GM19099 (cell line): ENCODE results near the gene AP3M1.

Source experiments
- POLR2A ChIP-seq: IDR thresholded peaks from 3 replicates; pipeline ENCODE4 v1.6.1; 2011; ENCODE audit warnings: low read depth; ENCODE audit not compliant: insufficient read length; ENCODE audit errors: extremely low read depth

The AP3M1 gene, protein sequence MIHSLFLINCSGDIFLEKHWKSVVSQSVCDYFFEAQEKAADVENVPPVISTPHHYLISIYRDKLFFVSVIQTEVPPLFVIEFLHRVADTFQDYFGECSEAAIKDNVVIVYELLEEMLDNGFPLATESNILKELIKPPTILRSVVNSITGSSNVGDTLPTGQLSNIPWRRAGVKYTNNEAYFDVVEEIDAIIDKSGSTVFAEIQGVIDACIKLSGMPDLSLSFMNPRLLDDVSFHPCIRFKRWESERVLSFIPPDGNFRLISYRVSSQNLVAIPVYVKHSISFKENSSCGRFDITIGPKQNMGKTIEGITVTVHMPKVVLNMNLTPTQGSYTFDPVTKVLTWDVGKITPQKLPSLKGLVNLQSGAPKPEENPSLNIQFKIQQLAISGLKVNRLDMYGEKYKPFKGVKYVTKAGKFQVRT

DNA sequence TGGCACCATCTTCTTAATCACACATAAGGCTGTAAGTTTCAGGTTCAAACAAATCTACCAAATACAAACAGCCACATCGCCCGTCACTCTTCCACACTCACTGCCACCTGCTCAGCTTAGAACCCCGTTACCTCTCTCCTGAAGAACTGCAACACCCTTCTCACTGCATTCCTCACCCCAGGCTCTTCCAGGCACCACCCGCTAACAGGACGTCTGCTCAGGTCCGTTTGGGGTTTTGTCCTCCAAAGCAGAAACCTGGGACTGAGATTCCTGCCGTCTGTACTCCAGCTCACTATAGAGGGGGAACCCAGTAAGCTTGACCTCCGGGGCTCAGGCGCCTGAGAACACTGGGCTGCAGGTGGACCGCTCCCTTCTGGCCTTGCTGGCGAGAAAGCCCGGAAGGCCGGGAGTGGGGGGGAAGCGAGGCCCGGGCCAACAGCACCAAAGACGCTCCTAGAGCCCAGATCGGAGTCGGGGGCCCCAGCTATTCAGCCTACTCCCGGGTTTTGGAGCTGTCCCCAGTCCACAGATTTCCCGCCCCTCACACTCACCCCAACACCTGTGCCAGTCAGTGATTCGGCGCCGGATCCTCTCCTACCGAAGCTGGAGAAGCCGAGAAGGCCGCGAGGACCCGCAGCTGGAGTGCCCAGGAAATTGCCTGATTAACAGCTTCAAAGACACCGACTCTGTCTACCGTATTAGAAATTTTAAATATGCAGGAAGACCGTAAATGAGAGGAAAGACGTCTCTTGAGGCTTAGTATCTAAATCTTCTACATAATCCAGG is at the start of gene AP3M1:
TSS of gene AP3M1 (minus strand) at position 625 of the 786 bp plus-strand sequence. CDS start 12,449 bp downstream, outside the sequence.
- peak; percentile 44 for TF ChIP-seq POLR2A

DNA sequence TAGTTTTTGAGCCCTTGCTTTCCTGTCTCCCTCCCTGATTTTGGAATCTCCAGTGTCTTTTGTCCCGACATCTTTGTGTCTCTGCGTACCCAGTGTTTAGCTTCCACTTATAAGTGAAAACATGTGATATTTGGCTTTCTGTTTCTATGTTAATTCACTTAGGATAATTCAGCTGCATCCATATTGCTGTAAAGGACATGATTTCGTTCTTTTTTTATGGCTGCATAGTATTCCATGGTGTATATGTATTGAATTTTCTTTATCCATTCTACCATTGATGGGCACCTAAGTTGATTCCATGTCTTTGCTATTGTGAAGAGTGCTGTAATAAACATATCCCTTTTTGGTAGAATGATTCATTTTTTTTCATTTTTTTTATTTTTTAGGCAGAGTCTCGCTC is 48.7 kb upstream of the AP3M1 start:
- no peak for TF ChIP-seq POLR2A

DNA sequence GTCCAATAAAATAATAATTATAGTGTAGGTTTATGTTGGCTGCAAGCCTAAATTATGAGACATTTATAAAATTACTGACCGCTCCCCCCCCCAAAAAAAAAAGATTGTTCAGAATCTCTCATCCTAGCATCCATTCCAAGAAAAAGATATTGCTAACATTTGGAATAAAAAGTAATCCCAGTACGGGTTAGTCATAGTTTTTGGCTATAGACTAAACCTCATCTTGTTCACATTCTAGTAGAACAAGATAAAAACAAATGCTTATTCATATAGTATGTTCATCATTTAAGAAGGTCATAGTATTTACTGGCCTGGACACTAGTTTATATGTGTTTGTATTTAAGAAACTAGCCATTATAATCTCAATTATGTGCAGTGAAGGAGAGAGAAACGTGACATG is 44.4 kb upstream of the AP3M1 start:
- TF ChIP-seq POLR2A = no peak

DNA sequence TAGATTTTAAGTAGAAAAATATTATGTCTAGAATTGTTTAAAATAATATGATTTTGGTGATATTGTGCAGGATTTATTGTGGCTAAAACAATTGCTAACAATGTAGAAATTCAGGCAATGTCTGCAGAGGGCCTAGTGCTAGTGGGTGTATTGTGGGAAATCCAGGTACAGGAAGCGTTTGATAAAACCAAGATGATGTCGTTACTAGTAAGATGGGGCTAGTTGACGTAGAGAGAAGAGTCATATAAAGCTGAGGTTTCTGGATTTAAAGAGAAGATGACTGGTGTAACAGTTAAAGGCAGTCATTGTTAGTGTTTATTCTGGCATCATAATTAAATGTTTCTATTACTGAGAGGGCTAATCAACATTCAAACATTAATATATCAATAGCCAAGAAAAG is 43.9 kb upstream of the AP3M1 start:
- TF ChIP-seq POLR2A = no peak

DNA sequence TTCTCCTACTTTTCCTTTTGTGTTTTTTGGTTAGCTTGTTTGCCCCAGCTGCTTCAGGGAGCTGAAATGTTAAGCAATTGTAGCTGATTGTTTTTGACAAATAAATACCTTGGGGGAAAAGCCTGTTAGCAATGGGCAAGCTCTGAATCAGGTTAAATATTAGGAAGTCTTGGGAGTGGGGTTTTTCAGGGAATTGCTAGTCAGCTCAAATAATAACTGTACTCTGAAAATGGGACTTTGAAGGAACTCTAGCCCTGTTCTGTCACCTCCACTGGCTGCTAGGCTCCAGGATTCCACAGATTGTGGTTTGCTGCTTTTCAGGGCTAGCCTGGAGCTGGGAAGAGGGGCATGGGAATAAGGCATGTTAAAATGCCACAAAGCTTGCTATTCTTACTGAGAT is 39.9 kb upstream of the AP3M1 start:
- no peak for TF ChIP-seq POLR2A

DNA sequence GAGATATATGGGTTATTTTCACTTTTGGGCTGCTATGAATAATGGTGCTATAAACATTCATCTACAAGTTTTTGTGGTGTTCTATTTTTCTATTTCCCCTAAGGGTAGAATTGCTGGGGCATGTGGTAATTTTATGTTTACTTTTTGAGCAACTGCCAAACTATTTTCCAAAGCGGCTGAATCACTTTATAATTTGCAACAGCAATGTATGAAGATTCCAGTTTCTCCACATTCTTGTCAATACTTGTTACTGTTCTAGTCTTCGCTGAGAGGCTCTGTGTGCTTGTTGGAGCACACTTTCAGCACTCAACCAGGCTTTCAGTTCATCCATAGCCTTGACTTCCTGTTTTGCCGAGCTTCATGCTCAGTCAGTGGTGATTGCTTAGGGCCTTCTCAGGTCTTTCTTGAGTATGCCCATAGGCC is 39.4 kb upstream of the AP3M1 start:
- no peak for TF ChIP-seq POLR2A

DNA sequence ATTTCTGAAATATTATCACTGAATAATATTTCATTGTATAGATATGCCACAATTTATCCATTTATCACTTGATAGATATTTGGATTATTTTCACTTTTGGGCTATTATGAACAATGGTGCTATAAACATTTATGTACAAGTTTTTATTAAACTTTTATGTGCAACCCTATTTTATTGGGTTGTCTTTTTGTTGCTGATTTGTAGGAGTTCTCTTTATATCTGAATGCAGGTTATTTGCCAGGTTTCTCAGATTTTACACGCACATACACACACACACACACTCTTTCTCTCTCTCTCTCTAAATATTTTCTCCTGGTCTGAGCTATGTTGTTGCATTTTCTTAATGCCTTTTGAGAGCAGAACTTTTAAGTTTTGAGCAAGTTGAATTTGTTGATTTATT is 36.6 kb upstream of the AP3M1 start:
- no peak for TF ChIP-seq POLR2A

DNA sequence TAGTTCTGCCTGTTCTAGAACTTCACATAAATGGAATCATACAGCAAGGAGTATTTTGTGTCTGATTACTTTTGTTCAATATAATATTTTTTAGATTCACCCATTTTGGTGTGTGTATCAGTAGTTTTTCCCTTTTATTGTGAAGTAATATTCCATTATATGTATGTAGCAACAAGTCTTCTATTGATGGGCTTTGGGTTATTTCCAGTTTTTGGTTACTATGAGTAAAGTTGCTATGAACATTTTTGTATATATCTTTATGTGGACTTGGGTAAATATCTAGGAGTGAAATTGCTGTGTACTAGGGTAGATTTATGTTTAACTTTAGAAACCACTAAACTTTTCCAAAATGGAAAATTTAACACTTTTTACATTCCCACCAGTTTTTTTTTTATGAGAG is 36.0 kb upstream of the AP3M1 start:
- no peak for TF ChIP-seq POLR2A

DNA sequence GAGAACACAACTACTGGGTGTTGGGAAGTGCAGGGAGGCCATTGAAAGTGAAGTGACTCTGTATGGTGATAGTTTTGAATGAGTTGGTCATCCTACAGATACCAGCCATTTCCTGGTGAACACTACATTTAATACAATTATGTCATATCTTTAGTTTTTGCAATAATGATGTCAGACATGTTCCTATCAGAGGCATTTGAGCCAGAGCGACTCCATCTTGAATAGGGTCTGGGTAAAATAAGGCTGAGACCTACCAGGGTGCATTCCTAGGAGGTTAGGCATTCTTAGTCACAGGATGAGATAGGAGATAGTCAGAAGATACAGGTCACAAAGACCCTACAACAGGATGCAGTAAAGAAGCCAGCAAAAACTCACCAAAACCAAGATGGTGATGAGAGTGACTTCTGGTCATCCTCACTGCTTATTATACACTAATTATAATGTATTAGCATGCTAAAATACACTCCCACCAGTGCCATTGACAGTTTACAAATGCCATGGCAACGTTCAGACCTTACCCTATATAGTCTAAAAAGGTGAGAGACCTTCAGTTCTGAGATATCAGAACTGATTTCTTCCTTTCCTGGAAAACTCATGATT is 28.6 kb upstream of the AP3M1 start:
- no peak for TF ChIP-seq POLR2A

DNA sequence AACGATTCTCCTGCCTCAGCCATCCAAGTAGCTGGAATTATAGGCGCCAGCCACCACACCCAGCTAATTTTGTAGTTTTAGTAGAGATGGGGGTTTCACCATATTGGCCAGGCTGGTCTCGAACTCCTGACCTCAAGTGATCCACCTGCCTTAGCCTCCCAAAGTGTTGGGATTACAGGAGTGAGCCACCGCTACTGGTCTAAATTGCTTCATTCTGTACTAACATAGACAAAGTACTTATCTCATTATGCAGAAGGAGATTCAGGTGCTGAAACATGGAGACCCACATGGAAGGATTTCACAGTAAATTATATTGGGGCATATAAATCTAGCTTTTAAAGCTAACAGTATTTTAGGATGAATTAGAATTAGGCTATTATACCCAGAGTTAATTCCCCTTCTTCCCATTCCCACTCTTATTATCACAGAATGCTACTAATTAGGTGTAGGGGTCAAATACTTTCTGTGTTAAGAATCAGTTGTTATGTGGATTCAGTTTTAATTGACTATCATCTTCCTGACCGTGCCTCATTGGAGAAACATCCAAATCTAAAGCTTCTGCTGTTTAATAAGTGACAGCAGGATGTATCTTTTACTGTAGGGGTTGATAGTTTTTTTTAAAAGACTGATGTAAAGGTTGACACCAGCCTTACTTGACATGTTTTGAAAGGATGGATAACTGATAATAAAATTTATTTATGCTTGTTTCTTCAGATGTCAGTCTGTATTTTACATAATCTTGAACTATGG is 27.6 kb upstream of the AP3M1 start:
- TF ChIP-seq POLR2A = no peak

DNA sequence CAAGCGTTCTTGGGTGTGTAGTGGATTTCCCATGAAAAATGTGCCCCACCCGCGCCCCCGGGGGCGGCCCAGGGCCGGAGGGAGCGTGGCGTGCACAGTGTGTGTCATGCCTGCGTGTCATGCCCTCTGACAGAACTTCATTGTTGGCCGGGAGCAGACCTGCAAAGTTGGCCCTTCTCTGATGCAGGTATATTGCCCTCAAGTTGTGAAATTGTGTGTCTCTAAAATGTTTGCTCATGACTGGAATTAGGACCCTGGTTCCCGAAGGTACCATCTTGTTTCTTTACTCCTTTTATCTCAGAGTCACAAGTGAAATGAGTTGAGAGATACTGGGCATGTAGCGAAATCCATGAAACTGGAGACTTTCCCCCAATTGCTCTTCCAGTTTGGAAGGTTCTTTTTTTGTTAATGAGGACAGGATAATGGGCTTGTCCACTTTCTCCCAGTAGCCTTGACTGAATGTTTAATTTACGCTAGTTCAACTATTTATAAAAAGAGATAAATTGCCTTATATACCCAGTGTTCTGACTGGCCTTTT is 26.6 kb upstream of the AP3M1 start:
- TF ChIP-seq POLR2A = no peak

DNA sequence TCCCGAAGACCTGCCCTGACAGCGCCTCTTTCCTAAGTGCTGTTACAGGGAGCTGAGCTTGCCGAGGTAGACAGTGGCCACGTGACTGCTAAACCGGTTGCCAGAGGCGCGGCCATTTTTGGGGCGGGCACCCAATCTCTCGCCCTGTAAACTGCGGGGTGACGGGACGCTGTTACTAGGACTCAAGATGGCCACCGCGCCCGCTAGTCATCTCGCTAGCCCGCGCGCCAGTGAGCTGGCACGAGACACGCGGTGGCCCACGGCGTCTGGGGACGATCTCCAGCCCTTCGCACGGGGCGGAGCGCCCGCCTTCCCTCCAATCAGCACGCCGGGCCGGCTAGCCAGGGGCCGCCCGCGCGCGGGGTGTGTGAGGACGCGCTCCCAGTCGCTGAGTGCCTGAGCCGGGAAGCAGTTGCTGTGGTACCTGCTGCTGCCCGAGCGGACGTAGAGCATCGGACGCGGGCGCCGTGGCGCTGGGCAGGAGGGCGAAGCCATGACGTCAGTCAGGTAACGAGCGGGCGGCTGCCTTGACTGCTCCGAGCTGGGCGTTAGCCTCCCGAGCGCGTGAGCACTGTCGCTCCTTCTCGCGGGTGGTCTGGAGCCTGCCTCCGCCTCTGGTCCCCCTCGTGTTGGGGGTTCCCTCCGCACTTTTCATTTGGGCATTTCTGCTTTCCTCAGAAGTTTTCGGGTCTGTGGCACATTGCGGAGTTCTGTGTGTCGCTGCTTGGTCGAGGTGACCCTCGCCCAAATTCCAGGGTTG is 25.9 kb upstream of the AP3M1 start:
- peak; percentile 90 for TF ChIP-seq POLR2A

DNA sequence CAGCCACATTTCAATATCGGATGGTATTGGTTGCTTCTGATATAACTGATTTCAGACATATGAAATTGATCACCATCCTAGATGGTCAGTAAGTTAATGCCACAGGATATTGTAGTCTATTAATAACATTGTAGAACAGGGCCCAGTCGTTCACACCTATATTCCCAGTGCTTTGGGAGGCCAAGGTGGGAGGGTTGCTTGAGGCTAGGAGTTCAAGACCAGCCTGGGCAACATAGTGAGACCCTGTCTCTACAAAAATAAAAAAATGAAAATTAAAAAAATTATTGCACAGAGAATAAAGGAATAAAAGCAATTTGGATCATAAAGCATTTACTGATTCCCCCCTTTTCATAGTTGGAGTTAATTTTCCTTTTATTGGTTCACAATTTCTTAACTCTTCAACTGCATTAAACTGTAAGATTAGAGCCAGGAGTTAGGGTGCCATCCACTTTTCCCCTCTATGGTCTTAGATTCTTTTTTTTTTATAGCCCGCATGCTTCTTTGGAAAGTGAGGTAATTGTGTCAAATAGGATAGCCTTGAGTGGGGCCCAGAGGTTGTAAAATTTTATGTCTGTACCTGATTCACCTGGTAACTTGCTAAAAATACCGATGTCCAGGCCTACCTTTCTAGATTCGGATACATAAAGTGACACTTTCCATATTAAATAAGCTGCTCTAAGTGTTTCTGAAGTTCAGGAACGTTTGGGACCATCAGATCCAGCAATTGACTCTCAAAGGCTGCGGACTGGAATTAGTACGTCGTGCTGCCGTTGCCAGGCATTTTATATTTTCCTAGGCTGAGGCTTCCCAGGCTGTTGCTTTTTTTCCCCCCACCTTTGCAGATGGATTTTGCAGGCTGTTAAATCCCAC is 25.1 kb upstream of the AP3M1 start:
- TF ChIP-seq POLR2A = no peak
